HG03064 (cell line): ENCODE measurements around the gene SOX11.

Experiments
- ATAC-seq: cut with Tn5 transposase; IDR thresholded peaks from one replicate; pipeline ENCODE4 v1.9.1; 2021; ENCODE audit warnings: low read depth; ENCODE audit not compliant: unreplicated experiment

The SOX11 gene

DNA sequence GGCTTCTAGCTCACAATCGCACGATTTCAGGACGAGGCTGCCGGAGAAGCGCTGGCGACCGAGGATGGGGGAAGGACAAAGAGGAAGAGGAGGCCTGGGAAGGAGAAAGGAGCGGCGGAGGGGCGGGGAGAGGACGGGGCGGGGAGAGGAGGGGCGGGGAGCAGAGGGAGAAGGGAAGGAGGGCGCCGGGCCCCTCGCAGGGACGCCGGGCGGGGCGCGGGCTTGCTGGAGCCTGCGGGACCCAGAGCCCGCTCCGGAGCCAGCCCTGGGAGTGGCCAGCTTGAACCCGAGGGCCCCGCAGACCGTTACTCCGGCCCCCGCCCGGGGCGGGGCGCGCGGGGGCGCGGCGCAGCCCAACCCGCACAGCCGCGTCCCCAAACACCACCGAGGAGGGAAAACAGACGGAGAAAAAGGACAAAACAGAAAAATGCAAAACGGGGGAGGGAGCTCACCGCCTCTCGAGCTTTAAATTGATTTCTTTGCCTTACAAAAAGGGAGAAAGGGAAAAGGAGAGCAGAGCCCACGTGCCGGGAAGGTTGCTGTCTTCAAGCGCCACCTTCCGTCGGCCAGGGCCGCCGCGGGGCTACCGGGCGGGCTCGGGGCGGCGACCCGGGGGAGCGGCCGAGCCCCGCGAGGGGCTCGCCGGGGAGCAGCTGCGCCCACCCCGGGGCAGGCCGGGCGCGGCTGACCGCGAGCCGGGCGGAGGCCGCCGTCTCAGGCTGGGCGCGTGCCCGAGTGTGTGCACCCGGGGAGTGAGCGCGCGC is 781 bp upstream of the SOX11 start:
- no peak for ATAC-seq

DNA sequence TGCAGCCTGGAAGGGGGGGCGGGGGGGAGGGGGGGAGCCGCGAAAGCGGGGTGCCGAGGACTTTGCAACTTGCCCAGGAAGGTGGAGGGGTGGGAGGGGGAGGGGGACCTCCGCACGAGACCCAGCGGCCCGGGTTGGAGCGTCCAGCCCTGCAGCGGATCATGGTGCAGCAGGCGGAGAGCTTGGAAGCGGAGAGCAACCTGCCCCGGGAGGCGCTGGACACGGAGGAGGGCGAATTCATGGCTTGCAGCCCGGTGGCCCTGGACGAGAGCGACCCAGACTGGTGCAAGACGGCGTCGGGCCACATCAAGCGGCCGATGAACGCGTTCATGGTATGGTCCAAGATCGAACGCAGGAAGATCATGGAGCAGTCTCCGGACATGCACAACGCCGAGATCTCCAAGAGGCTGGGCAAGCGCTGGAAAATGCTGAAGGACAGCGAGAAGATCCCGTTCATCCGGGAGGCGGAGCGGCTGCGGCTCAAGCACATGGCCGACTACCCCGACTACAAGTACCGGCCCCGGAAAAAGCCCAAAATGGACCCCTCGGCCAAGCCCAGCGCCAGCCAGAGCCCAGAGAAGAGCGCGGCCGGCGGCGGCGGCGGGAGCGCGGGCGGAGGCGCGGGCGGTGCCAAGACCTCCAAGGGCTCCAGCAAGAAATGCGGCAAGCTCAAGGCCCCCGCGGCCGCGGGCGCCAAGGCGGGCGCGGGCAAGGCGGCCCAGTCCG is 540 bp downstream of the SOX11 start:
- no peak for ATAC-seq

DNA sequence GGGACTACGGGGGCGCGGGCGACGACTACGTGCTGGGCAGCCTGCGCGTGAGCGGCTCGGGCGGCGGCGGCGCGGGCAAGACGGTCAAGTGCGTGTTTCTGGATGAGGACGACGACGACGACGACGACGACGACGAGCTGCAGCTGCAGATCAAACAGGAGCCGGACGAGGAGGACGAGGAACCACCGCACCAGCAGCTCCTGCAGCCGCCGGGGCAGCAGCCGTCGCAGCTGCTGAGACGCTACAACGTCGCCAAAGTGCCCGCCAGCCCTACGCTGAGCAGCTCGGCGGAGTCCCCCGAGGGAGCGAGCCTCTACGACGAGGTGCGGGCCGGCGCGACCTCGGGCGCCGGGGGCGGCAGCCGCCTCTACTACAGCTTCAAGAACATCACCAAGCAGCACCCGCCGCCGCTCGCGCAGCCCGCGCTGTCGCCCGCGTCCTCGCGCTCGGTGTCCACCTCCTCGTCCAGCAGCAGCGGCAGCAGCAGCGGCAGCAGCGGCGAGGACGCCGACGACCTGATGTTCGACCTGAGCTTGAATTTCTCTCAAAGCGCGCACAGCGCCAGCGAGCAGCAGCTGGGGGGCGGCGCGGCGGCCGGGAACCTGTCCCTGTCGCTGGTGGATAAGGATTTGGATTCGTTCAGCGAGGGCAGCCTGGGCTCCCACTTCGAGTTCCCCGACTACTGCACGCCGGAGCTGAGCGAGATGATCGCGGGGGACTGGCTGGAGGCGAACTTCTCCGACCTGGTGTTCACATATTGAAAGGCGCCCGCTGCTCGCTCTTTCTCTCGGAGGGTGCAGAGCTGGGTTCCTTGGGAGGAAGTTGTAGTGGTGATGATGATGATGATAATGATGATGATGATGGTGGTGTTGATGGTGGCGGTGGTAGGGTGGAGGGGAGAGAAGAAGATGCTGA is 1.4 kb downstream of the SOX11 start:
- ATAC-seq, result no peak

DNA sequence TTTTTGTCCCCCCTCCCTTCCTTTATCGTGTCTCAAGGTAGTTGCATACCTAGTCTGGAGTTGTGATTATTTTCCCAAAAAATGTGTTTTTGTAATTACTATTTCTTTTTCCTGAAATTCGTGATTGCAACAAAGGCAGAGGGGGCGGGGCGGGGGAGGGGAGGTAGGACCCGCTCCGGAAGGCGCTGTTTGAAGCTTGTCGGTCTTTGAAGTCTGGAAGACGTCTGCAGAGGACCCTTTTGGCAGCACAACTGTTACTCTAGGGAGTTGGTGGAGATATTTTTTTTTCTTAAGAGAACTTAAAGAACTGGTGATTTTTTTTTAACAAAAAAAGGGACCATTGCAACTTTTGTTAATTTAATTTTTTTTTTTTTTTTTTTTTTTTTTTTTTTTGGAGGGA is 2.1 kb downstream of the SOX11 start:
- ATAC-seq, result no peak

DNA sequence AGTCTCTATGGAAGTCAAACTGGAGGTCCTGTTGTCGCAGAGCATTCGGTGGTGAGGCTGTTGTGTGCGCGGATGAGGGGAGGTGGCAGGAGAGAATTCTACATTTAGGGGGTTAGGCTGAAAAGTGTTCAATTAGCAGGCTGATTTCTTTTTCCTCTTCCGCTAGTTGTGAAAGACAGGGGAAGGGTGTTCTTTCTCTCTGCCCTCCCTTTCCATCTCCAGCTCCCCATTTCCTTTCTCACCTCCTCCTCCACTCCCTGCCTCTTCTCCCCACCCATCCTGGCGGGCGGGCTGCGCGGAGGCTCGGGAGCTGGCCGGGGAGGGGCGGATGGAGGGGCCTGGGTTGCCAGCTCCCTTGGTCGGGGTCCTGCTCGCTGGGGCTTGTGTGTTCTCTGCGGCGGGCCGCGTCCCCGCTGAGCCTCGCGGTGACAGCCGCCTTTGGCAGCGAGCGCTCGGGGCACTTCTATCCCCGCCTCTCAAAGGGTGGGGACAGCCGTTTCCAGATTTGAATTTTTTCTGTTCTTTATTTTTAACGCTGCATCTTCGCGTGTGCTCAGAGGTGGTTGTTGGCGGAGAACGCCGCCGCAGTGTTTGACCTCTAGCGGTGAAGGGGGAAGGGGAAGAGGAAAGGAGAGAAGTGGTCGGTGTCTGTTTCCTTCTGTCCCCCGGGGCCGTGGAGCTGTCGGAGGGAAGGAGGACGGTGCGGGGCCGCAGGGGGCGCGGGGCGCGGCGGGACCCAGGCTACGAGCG is 3.6 kb downstream of the SOX11 start:
- ATAC-seq, result no peak

DNA sequence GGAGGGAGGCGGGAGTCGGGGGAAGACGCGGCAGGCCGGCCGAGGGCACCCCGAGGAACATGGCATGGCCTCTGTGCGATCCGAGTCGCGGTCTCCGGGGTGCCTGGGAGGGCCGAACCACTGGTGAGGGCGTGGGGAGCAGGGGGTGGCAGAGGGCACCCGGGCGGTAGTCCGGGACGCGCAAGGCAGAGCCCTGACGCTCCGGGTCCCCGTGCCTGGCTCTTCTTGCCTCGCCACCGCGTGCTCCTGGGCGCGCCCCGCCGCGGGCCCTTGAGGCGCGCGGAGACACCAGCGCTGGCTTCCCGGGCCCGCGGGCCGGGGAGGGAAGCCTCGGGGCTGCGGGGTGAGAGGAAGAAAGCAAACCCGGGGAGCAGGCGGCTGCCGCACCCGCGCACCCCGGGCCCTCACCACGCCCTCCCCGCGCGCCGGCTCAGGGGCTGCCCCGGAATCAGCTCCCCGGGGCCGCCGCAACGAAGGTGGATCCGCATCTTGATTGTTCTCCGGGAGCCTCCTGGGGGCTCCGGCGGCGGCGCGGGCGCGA is 4.3 kb downstream of the SOX11 start:
- no peak for ATAC-seq

DNA sequence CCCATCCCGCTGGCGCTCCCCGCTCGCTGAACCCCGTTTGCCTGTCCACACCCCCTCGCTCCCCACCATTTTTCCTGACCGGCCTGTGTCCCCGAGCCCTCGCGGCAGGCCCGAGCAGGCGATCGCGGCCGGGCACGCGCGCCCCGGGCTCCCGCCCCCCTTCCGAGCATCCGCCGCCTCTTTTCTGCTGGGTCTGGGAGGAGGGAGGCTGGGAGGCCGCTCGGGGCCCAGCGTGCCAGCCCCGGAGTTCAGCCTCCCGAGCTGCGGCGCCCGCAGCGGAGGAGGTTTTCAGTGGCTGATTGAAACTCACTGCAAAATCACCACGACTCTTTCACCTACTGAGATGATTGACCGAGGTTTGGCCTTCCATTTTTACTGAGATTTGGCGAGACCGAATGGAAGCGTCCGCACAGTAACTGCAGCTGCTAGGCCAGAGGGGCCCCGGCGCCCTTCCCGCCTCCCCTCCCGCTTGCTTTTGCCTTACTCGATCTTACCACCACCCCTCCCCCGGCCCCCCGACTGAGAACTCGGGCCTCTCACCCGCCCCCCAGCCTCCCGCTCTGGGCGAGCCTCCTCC is 4.8 kb downstream of the SOX11 start:
- ATAC-seq, result no peak

DNA sequence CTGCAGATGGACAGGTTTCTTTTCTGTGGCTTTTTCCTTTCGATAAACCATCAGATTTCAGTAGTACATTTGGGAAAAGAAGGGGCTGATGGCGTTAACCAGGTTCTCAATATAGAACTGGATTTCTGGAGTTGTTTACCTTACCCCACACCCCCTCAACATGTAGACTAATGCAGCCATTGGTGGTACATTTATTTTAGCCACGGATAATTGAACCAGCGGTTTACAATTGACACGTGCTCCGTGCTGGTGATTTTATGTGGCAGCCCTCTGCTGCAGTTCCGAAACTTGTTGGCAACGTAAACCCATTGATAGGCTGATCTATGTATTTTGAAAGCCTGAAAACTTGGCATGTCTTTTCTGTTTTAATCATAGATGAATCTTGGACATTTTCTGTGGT is 5.4 kb downstream of the SOX11 start:
- ATAC-seq, result no peak

DNA sequence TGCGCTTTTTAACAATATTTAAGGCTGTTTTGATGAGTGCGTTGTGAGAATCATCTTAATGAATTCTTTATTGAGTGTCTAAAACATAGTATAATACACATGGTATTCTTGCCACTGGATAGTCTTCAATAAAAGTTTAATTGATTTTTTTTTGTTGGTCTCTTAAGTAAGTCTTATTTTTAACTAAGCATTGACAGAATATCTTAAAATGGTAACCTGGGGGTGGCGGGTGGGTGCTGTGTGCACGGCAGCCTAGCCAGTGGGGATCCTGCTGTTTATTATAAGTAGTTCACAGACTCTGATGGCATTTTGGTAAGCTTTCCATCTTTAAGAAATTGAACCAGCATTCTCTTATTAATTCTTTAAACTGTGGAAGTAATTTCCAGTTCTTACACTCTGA is 6.0 kb downstream of the SOX11 start:
- no peak for ATAC-seq

DNA sequence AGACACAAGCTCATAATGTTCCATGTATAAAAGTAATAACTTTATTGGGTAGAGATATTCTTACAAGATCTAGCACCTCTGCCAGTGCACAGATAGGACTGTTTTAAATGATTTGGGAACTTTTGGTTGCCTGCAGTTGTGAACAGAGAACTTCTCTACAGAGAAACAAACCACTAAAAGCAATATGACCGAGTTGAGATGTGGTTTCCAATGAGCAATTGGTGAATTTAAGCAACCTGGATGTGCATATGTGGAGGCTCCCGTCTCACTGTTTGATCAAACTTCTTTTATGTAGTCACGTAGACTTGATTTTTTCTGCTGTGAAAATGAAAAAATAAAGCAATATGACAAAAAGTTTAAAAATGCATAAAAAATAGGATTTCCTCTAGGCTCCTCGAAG is 7.8 kb downstream of the SOX11 start:
- no peak for ATAC-seq

DNA sequence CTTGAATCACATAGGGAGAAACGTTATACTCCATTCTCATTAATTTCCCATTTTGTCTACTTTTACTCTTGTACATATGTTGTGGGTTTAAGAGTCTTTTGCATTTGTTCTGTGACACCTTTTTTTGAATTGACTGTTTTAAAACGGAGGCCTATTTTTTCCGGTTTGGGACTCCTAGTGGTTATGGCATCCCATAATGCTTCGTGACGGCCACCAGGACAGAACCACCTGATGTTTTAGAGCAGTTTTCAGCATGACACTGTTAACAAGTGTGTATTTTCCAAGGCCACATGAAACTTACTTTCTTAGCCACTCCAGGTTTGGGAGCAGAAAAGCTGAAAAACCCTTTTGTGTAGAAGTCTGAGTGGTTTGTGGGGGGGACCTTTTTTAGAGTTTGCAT is 8.4 kb downstream of the SOX11 start:
- ATAC-seq, result no peak

DNA sequence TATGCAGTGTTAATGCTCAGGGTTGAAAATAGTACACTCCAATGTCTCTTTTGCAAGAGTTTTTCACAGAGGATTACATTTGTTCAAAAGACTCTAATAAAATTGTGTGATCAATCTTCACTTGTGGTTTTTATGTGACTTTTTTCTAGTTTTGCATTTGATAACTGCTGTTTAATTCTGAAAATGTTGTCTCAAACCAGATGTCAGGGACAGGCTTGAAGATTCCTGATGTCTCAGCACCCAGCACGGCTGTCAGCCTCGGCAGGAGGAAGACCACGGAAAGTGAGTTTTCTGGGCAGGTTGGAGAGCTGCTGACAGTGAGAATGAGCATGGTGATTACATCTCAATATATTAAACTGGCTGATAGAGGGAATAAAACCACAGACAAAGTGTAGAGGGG is 9.1 kb downstream of the SOX11 start:
- no peak for ATAC-seq

DNA sequence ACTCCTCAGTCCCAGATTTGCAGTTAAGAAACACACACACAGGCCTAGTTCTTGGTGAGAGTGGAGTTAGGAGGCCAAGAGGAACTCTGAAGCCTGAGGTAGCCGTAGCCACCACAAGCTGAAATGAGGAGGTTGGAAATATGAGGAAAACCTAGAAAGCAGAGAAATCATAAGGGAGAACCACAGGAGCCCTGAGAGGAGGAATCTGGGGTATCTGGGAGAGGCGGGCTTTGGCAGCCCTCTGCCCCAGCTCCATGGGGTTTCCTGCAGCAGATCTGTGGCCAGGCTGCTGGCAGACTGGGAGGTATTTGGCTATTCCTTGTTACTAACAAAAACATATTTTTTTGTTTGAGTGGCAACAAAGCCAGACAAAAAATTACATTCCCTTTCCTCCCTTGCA is 11.0 kb downstream of the SOX11 start:
- no peak for ATAC-seq

DNA sequence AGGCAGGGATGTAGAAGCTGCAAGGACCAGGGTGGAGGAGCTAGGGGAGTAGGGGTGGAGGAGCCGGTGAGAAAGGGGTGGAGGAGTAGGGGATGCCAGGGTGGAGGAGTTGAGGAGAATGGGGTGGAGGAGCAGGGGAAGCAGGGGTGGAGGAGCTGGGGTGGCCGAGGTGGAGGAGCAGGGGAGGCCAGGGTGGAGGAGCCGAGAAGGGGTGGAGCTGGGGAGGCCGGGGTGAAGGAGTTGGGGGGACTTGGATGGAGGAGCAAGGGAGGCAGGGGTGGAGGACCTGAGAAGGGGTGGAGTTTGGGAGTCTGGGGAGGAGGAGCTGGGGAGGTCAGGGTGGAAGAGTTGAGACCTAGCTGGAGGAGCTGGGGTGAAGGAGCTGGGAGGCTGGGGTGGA is 13.3 kb downstream of the SOX11 start:
- no peak for ATAC-seq

DNA sequence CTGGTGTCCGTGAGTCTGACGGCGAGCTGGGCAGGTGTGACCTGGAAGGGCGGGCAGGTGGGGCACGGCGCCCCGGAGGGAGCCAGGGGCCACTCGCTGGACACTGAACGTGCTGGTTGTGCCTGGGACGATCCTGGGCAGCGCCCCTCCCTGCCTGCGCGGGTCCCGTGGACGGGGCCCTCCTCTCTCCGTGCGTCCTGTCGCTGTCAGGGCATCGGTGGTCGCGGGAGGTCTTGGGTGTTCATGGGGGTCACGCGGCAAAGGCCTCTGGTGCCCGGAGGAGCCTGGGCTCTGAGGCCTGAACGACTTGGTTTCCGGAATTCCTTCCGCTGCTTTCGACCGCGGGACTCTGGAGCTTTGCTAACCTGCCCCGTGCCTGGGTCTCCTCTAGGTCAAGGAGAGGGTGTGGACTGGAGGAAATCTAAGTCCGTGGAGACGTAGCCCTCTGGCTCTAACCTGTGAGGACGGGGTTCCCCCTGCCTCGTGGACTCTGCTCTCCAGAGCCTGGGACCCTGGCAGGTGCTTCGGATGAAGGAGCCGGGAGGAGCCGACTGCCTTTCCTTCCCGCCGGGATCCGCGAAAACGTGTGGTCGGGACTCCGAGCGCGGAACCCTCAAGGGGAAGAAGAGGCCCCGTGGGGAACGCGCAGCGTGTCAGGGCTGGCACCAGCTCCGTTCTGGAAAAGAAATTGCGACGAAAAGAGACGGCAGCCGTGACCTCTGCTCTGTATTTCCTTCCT is 14.7 kb downstream of the SOX11 start:
- no peak for ATAC-seq

DNA sequence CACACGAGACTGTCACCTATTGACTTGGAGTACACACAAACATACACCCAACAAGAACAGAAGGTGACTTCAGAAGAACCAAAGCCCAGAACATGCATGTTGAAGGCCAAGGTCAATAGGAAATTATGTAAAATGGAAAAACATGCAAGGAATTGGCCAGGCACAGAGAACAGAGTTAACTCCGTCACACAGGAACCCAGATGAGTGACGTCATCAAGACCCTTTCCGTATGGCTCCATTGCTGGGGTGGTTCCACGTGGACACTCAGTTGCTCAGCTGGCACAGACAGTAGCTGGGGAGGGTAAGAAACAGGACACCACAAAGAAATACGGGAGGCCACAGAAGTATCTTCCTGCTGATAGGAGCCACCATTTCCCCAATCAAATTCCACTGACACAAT is 18.4 kb downstream of the SOX11 start:
- ATAC-seq, result no peak

DNA sequence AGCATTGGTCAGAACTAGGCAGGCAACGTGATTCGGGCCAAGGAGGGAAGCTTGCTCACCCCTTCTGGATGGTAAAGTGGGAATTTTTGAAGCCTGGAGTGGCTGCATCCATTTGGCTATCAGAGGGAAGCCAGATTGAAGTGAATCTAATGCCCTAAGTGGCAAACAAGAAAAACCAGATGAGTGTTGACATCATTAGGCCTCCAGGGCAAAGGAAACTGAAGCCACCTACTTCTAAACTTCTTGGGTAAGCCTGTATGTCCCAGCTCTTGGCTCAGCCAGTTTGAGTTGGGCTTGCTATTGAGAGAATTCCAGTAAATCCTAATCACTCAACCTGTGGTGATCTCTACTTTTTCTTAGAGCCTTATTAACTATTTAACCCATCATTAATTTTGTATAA is 20.9 kb downstream of the SOX11 start:
- ATAC-seq, result no peak

DNA sequence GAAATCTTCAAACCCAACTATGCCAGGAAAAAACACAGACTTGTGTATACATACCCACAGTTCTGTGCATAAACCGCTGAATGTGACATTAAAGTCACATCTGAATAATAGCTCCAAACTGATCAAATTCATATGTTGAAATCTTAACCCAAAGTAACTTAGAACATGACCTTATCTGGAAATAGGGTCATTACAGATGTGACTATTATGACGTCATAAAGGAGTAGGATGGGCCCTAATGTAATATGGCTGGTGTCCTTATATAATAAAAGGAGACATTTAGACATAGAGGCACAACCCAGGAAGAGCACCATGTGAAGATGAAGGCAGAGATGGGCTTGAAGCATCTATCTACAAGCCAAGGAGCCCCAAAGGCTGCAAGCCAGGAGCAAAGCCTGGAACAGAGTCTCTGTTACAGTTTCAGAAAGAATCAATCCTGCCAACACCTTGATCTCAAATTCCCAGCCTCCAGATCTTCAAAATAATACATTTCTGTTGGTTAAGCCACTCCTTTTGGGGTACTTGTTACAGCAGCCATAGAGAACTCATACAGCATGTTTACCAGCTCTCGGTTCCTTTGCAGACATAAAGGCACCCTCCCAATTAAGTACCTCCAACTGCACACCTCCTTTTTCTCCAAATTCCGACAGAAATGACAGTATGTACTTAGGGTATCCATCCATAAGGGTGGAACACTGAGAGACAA is 27.6 kb downstream of the SOX11 start:
- ATAC-seq, result no peak

DNA sequence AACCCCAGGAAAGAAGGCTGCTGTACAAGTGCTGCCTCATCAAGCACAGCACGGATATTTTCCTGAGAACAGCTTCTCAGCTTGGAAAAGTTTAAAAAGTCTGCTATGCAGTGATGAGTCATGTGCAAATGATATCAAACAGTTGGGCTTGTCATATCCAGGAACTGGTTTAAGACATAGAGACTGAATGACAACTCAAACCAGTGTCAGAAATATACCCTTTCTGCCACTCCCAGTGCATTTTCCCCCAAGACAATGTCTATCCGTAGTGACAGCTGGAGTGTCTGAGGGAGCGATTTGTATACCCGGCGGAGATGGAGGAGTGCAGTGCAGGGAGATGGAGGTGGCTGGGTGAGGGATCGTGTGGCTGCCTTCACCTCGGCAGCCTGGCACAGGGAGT is 28.2 kb downstream of the SOX11 start:
- no peak for ATAC-seq
